DND-41 (cell line): ENCODE results near the gene PHACTR3.

Source experiments
- ATAC-seq: fragments of 200-7000 bp; cut with Tn5 transposase; 3 replicates; pipeline ENCODE4 v1.9.1; 2021; ENCODE audit warnings: low read depth; ENCODE audit not compliant: insufficient read depth
- DNase-seq: peaks from one replicate; pipeline ENCODE4 v3.0.0-alpha.2; 2020
- H2AFZ ChIP-seq: 2 replicates; pipeline ENCODE4 v1.6.0; 2012; ENCODE audit warnings: low read depth, low read length
- H3K27ac ChIP-seq: 2 replicates; pipeline ENCODE4 v1.5.1; 2012; ENCODE audit warnings: low read length, inconsistent platforms
- H3K27me3 ChIP-seq: fragments of 200-600 bp; sonication (generic); 2 replicates; pipeline ENCODE4 v1.6.0; 2012; ENCODE audit warnings: low read length, mild to moderate bottlenecking, inconsistent platforms; ENCODE audit not compliant: insufficient read depth, poor library complexity
- H3K36me3 ChIP-seq: 2 replicates; pipeline ENCODE4 v1.5.1; 2012; ENCODE audit warnings: low read length, inconsistent platforms; ENCODE audit not compliant: insufficient read depth
- H3K4me1 ChIP-seq: 2 replicates; pipeline ENCODE4 v1.5.1; 2012; ENCODE audit warnings: mild to moderate bottlenecking, low read length; ENCODE audit not compliant: insufficient read depth
- H3K4me2 ChIP-seq: 2 replicates; pipeline ENCODE4 v1.6.0; 2012; ENCODE audit warnings: mild to moderate bottlenecking, moderate library complexity, low read length, inconsistent platforms; ENCODE audit not compliant: insufficient read depth
- H3K4me3 ChIP-seq, 2 experiments: fragments of 200-600 bp in 1 of 2; shearing (Covaris generic) in 1 of 2; 2 replicates each; pipeline ENCODE4 v1.5.1; 2012 to 2016; ENCODE audit warnings: inconsistent platforms in 2 of 2, low read length in 2 of 2, mild to moderate bottlenecking in 2 of 2, low read depth in 1 of 2, moderate library complexity in 1 of 2
- H3K79me2 ChIP-seq: 2 replicates; pipeline ENCODE4 v1.6.0; 2012; ENCODE audit warnings: low read length, inconsistent platforms; ENCODE audit not compliant: insufficient read depth
- H3K9ac ChIP-seq: 2 replicates; pipeline ENCODE4 v1.6.0; 2012; ENCODE audit warnings: low read depth, mild to moderate bottlenecking, inconsistent platforms, low read length, moderate library complexity
- H3K9me3 ChIP-seq: 2 replicates; pipeline ENCODE4 v1.5.1; 2012; ENCODE audit warnings: low read length, moderate library complexity, mild to moderate bottlenecking, inconsistent platforms; ENCODE audit not compliant: insufficient read depth, severe bottlenecking
- H4K20me1 ChIP-seq: 2 replicates; pipeline ENCODE4 v1.6.0; 2012; ENCODE audit warnings: low read length; ENCODE audit not compliant: insufficient read depth
- EZH2 ChIP-seq: IDR thresholded peaks from 3 replicates; pipeline ENCODE4 v1.6.1; 2012; ENCODE audit warnings: borderline replicate concordance, low read depth, mild to moderate bottlenecking, moderate library complexity, low read length, inconsistent platforms; ENCODE audit not compliant: severe bottlenecking
- TF ChIP-seq, protein P1 (sequence below): IDR thresholded peaks from 2 replicates; pipeline ENCODE4 v1.5.1; 2012; ENCODE audit warnings: borderline replicate concordance, low read length, moderate library complexity, mild to moderate bottlenecking; ENCODE audit not compliant: poor library complexity, severe bottlenecking; ENCODE audit errors: extremely low read depth

PHACTR3 gene

DNA sequence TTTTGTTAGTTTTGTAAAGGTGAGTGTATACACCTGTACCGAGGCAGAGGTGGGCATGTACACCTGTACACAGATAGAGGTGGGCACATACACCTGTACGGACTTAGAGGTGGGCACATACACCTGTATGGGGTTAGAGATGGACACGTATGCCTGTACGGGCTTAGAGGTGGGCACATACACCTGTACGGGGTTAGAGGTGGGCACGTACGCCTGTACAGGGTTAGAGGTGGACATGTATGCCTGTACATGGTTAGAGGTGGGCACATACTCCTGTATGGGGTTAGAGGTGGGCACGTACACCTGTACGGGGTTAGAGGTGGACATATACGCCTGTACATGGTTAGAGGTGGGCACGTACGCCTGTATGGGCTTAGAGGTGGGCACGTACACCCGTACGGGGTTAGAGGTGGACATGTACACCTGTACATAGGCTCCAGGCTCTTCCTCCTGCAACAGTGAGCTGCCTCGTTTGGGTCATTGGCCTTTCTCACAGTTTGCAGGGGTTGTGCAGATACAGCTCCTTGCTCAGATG is 63.7 kb downstream of the PHACTR3 start:
- no peak overlapping the region for H3K9ac ChIP-seq
- H3K4me3 ChIP-seq: no peak overlapping the region
- no peak for TF ChIP-seq EZH2
- TF ChIP-seq, protein P1, sequence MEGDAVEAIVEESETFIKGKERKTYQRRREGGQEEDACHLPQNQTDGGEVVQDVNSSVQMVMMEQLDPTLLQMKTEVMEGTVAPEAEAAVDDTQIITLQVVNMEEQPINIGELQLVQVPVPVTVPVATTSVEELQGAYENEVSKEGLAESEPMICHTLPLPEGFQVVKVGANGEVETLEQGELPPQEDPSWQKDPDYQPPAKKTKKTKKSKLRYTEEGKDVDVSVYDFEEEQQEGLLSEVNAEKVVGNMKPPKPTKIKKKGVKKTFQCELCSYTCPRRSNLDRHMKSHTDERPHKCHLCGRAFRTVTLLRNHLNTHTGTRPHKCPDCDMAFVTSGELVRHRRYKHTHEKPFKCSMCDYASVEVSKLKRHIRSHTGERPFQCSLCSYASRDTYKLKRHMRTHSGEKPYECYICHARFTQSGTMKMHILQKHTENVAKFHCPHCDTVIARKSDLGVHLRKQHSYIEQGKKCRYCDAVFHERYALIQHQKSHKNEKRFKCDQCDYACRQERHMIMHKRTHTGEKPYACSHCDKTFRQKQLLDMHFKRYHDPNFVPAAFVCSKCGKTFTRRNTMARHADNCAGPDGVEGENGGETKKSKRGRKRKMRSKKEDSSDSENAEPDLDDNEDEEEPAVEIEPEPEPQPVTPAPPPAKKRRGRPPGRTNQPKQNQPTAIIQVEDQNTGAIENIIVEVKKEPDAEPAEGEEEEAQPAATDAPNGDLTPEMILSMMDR: no peak
- H3K36me3 ChIP-seq: no peaks in the 10 kb centered on the region
- H3K4me1 ChIP-seq: no peaks in the 10 kb centered on the region
- no peak for DNase-seq
- no peaks in the 10 kb centered on the region for H3K79me2 ChIP-seq
- no peak for ATAC-seq
- H3K4me2 ChIP-seq: no peak overlapping the region
- H4K20me1 ChIP-seq: peaks cover 10% of the 10 kb centered on the region
- H2AFZ ChIP-seq: no peak overlapping the region
- no peak overlapping the region for H3K27ac ChIP-seq
- H3K27me3 ChIP-seq: peaks cover 15% of the 10 kb centered on the region
- H3K9me3 ChIP-seq: no peaks in the 10 kb centered on the region

DNA sequence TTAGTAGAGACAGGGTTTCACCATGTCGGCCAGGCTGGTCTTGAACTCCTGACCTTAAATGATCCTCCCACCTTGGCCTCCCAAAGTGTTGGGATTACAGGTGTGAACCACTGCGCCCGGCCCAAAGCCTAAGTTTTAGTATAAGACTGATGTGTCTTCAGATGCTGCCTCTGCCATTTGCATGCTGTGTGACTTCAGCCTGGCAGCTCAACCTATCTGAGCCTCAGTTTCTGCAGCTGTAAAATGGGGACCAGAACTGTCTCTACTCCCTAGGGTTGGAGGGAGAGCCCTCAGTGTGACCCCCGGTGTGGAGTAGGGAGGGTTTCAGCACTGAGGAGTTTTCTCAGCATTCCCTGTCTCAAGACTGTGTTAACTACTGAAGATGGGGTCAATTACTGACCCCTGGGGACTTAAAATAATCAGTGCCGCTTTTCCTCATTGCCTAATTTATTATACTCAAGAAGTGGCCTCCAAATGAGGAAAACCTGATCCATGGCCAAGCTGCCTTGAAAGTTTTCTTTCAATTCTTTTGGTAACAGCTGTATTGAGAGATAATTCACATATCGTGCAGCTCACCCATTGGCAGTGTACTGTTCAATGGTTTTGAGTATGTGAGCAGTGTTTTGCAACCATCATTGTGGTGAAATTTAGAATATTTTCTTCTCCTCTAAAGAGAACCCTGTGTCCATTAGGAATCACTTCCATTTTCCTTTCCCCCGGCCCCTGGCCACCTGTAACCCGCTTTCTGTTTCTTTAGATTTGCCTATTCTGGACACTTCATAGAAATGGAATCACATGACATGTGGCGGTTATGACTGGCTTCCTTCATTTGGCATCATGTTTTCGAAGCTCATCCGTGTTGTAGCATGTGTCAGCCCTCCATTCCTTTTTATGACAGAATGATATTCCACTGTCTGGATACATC is 64.8 kb downstream of the PHACTR3 start:
- Histone ChIP-seq H3K36me3 (no peaks in the 10 kb centered on the region), H3K4me2 (no peak overlapping the region), H4K20me1 (peaks cover 10% of the 10 kb centered on the region), H2AFZ (no peak overlapping the region), H3K4me3 (no peak overlapping the region), H3K9ac (no peak overlapping the region), H3K79me2 (no peaks in the 10 kb centered on the region), H3K27ac (no peak overlapping the region), H3K9me3 (no peaks in the 10 kb centered on the region), H3K4me1 (no peaks in the 10 kb centered on the region), H3K27me3 (peaks cover 26% of the 10 kb centered on the region)
- DNase-seq (no peak), ATAC-seq (no peak)
- TF ChIP-seq, protein P1: no peak

DNA sequence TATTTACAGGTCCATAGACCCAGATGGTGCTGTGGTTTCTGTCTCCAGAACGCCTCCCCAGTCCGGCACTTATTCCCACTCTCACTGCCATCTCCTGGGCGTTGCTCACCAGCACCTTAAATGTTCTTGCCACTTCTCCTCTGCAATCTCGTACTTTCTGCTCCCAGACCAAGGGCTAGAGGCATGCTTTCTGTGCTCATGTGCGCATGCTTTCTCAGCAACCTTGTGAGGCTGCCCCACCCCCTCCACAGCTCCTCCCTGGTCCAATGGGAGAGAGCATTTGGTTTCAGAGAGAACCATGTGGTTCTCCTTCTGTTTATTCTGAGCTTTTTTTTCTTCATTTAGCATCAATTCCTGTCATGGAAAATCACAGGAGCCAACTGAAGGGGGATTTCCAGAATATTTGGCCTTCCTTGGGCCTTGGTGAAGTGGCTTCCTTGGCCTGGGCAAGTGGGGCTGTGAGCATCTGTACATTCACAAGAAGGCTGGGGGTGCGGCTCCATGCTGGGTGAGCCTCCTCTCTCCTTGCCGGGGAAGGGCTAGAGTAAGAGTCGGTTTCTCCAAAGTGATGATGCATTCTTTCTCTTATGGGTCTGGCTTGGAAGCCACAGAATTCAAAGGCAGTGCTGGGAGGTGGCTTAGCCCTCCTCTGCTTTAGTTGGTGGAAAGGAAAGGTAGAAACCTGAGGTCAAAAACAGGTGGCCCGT is 66.6 kb downstream of the PHACTR3 start:
- Histone ChIP-seq H3K36me3 (no peaks in the 10 kb centered on the region), H3K9me3 (no peaks in the 10 kb centered on the region), H3K4me2 (no peak overlapping the region), H3K79me2 (no peaks in the 10 kb centered on the region), H3K4me1 (no peaks in the 10 kb centered on the region), H3K4me3 (no peak overlapping the region), H3K27ac (no peak overlapping the region), H3K9ac (no peak overlapping the region), H3K27me3 (peaks cover 32% of the 10 kb centered on the region), H2AFZ (no peak overlapping the region), H4K20me1 (peaks cover 10% of the 10 kb centered on the region)
- DNase-seq (no peak), ATAC-seq (no peak)
- TF ChIP-seq EZH2: no peak
- TF ChIP-seq, protein P1: no peak
